ENCODE results near the gene ZNF892. TPM values are rescaled to one million over a fixed set of nuclear protein-coding genes. Genes with fewer than 3 reads are reported as not detected.

The ZNF892 gene
- total and polyA plus RNA-seq, 9 of the 15 experiments (the other 6 are each of a cell fraction or from before 2014, with no cell fraction given) = 0.07 to 0.13 (median 0.09) TPM; not detected in 6

GRCh38 chr2:95207111-95207961 is at the start of gene ZNF892 (continued):
- no peak for TF ChIP-seq ASH1L (IDR thresholded peaks at IDR 0.05; ENCODE audit: borderline replicate concordance, low read depth, partially characterized antibody)
- TF ChIP-seq PHF21A (IDR thresholded peaks at IDR 0.05; ENCODE audit: borderline replicate concordance, low read depth) = no peak
- TF ChIP-seq ARID3B (CRISPR knock-in tag; IDR thresholded peaks at IDR 0.05; ENCODE audit: borderline replicate concordance) = no peak
- no peak for TF ChIP-seq NCOA6 (IDR thresholded peaks at IDR 0.05)
- TF ChIP-seq NBN (IDR thresholded peaks at IDR 0.05; ENCODE audit: low read depth) = no peak
- no peak for TF ChIP-seq EP300 (IDR thresholded peaks at IDR 0.05; ENCODE audit: low read length)
- TF ChIP-seq HDAC2 (IDR thresholded peaks at IDR 0.05) = no peak
- TF ChIP-seq FOXJ3 (CRISPR knock-in tag; IDR thresholded peaks at IDR 0.05) = no peak
- TF ChIP-seq HES1 (IDR thresholded peaks at IDR 0.05; ENCODE audit: low read depth) = no peak
- TF ChIP-seq ZNF589 (CRISPR knock-in tag; IDR thresholded peaks at IDR 0.05; ENCODE audit: low read depth) = no peak
- no peak for TF ChIP-seq ID3 (CRISPR knock-in tag; IDR thresholded peaks at IDR 0.05)
- TF ChIP-seq ID3 (tag; IDR thresholded peaks at IDR 0.05) = no peak
- TF ChIP-seq ZNF511 (CRISPR knock-in tag; IDR thresholded peaks at IDR 0.05) = 0 out of 2 replicates have a peak, but pooled peaks have one; percentile 36
- no peak for TF ChIP-seq HDAC6 (IDR thresholded peaks at IDR 0.05; ENCODE audit: low read depth, low read length)
- no peak for TF ChIP-seq ZNF146 (CRISPR knock-in tag; IDR thresholded peaks at IDR 0.05; ENCODE audit: unreplicated experiment)
- TF ChIP-seq MXI1 (IDR thresholded peaks at IDR 0.05; ENCODE audit: low read depth, low read length) = peak; percentile 17; the same call in 1 of the 2 replicates
- peak; percentile 49 for TF ChIP-seq CCNT2 (IDR thresholded peaks at IDR 0.05; ENCODE audit: borderline replicate concordance, extremely low read depth, insufficient read length, low read depth, low read length)
- peak; percentile 33; the same call in 1 of the 2 replicates for TF ChIP-seq VEZF1 (CRISPR knock-in tag; IDR thresholded peaks at IDR 0.05)
- no peak for TF ChIP-seq RBM15 (IDR thresholded peaks at IDR 0.05; ENCODE audit: insufficient read depth, low read length)
- no peak for TF ChIP-seq ATF4 (CRISPR knock-in tag; IDR thresholded peaks at IDR 0.05)
- TF ChIP-seq ZNF23 (CRISPR knock-in tag; IDR thresholded peaks at IDR 0.05) = no peak
- no peak for TF ChIP-seq ZNF239 (CRISPR knock-in tag; IDR thresholded peaks at IDR 0.05)

Measured in K562 (cell line).